NT2/D1 (cell line): Measurements from ENCODE around the gene TTYH2.

ENCODE experiments used
- DNase-seq: peaks from one replicate; pipeline ENCODE4 v3.0.0-alpha.2; 2011; ENCODE audit warnings: low read depth, low spot score
- H3K27me3 ChIP-seq: 2 replicates; pipeline ENCODE4 v1.6.0; 2011; ENCODE audit warnings: mild to moderate bottlenecking; ENCODE audit not compliant: insufficient read length, insufficient read depth
- H3K36me3 ChIP-seq: 2 replicates; pipeline ENCODE4 v1.6.1; 2011; ENCODE audit warnings: mild to moderate bottlenecking, low read length, mixed read lengths; ENCODE audit not compliant: insufficient read depth, insufficient read length
- H3K4me1 ChIP-seq: 2 replicates; pipeline ENCODE4 v1.5.1; 2011; ENCODE audit not compliant: insufficient read depth, insufficient read length
- H3K4me3 ChIP-seq: 2 replicates; pipeline ENCODE4 v1.5.1; 2011; ENCODE audit warnings: low read depth; ENCODE audit not compliant: insufficient read length
- H3K9ac ChIP-seq: 2 replicates; pipeline ENCODE4 v1.6.0; 2011; ENCODE audit warnings: low read depth; ENCODE audit not compliant: insufficient read length
- H3K9me3 ChIP-seq: 2 replicates; pipeline ENCODE4 v1.5.1; 2011; ENCODE audit warnings: mild to moderate bottlenecking, low read length; ENCODE audit not compliant: insufficient read depth
- SUZ12 ChIP-seq: IDR thresholded peaks from 2 replicates; pipeline ENCODE4 v1.6.1; 2011; ENCODE audit not compliant: insufficient read length, insufficient read depth; ENCODE audit errors: extremely low read depth
- YY1 ChIP-seq: IDR thresholded peaks from 2 replicates; pipeline ENCODE4 v1.6.1; 2011; ENCODE audit not compliant: insufficient read length, insufficient read depth
- ZNF274 ChIP-seq: IDR thresholded peaks from 2 replicates; pipeline ENCODE4 v1.6.1; 2011; ENCODE audit warnings: mild to moderate bottlenecking, low read depth, low read length

Gene TTYH2

GRCh38 chr17:74287031-74287602 lies 73.7 kb downstream of the TTYH2 start:
- H3K9me3 ChIP-seq = no peaks in the 10 kb centered on the region
- no peak for TF ChIP-seq ZNF274
- no peak for TF ChIP-seq YY1
- TF ChIP-seq SUZ12 = no peak
- H3K9ac ChIP-seq = no peak overlapping the region
- no peaks in the 10 kb centered on the region for H3K27me3 ChIP-seq
- no peak overlapping the region for H3K4me3 ChIP-seq
- no peaks in the 10 kb centered on the region for H3K36me3 ChIP-seq
- peaks cover 8% of the 10 kb centered on the region for H3K4me1 ChIP-seq
- no peak for DNase-seq

- Histone ChIP-seq H3K4me3 (no peak overlapping the region), H3K27me3 (no peaks in the 10 kb centered on the region), H3K9me3 (no peaks in the 10 kb centered on the region), H3K36me3 (no peaks in the 10 kb centered on the region), H3K9ac (no peak overlapping the region), H3K4me1 (peaks cover 8% of the 10 kb centered on the region)
- no peak for DNase-seq
- TF ChIP-seq ZNF274 = no peak
- no peak for TF ChIP-seq SUZ12
- TF ChIP-seq YY1 = no peak
These were observed 75.4 kb downstream of the TTYH2 start for GRCh38 chr17:74288785-74289184.

GRCh38 chr17:74289688-74290087 lies 76.3 kb downstream of the TTYH2 start:
- Histone ChIP-seq H3K4me1 (peaks cover 8% of the 10 kb centered on the region), H3K4me3 (no peak overlapping the region), H3K9ac (peak overlapping the region; percentile 21), H3K9me3 (no peaks in the 10 kb centered on the region), H3K27me3 (no peaks in the 10 kb centered on the region), H3K36me3 (no peaks in the 10 kb centered on the region)
- TF ChIP-seq ZNF274 = no peak
- TF ChIP-seq YY1 = no peak
- no peak for TF ChIP-seq SUZ12
- no peak for DNase-seq

GRCh38 chr17:74290340-74290739 lies 77.0 kb downstream of the TTYH2 start:
- no peak for DNase-seq
- Histone ChIP-seq H3K36me3 (no peaks in the 10 kb centered on the region), H3K4me1 (peaks cover 4% of the 10 kb centered on the region), H3K4me3 (no peak overlapping the region), H3K9ac (no peak overlapping the region), H3K9me3 (no peaks in the 10 kb centered on the region), H3K27me3 (no peaks in the 10 kb centered on the region)
- no peak for TF ChIP-seq YY1
- no peak for TF ChIP-seq ZNF274
- no peak for TF ChIP-seq SUZ12

GRCh38 chr17:74292495-74292894 lies 79.1 kb downstream of the TTYH2 start:
- Histone ChIP-seq H3K4me1 (peaks cover 4% of the 10 kb centered on the region), H3K36me3 (no peaks in the 10 kb centered on the region), H3K9ac (no peak overlapping the region), H3K9me3 (no peaks in the 10 kb centered on the region), H3K4me3 (no peak overlapping the region), H3K27me3 (no peaks in the 10 kb centered on the region)
- no peak for DNase-seq
- no peak for TF ChIP-seq YY1
- TF ChIP-seq ZNF274 = no peak
- no peak for TF ChIP-seq SUZ12

- H3K27me3 ChIP-seq = no peaks in the 10 kb centered on the region
- TF ChIP-seq YY1 = no peak
- no peak for TF ChIP-seq ZNF274
- TF ChIP-seq SUZ12 = no peak
- H3K4me3 ChIP-seq = no peak overlapping the region
- no peaks in the 10 kb centered on the region for H3K9me3 ChIP-seq
- DNase-seq = no peak
- H3K9ac ChIP-seq = no peak overlapping the region
- H3K36me3 ChIP-seq = no peaks in the 10 kb centered on the region
- no peaks in the 10 kb centered on the region for H3K4me1 ChIP-seq
These were observed 82.5 kb downstream of the TTYH2 start for GRCh38 chr17:74295625-74296547.

- Histone ChIP-seq H3K36me3 (no peaks in the 10 kb centered on the region), H3K9me3 (no peaks in the 10 kb centered on the region), H3K4me3 (no peak overlapping the region), H3K4me1 (no peaks in the 10 kb centered on the region), H3K27me3 (no peaks in the 10 kb centered on the region), H3K9ac (no peak overlapping the region)
- TF ChIP-seq ZNF274 (no peak), YY1 (no peak), SUZ12 (no peak)
- peak; percentile 28 for DNase-seq
These were observed 83.2 kb downstream of the TTYH2 start for GRCh38 chr17:74296548-74296936.
